OCI-M2 (cell line): Measurements from ENCODE around the gene OTOG.
A peak's percentile ranks its signal among the peaks of the same experiment; 100 is the strongest.

Experiments used
- DNase-seq: peaks from one replicate; lab custom pipeline; 2025; ENCODE audit not compliant: unreplicated experiment; lab: John Stamatoyannopoulos, UW

Gene OTOG

GRCh38 chr11:17519061-17519885 is 27.8 kb upstream of the OTOG start:
- no peak for DNase-seq

- no peak for DNase-seq
Observed at GRCh38 chr11:17521106-17521900, 25.8 kb upstream of the OTOG start.

GRCh38 chr11:17522655-17523054 is 24.4 kb upstream of the OTOG start:
- no peak for DNase-seq

- DNase-seq: no peak
Observed at GRCh38 chr11:17524221-17524620, 22.8 kb upstream of the OTOG start.

- DNase-seq: no peak
Observed at GRCh38 chr11:17525570-17525969, 21.5 kb upstream of the OTOG start.

- no peak for DNase-seq
Observed at GRCh38 chr11:17526326-17526725, 20.7 kb upstream of the OTOG start.

- no peak for DNase-seq
Observed at GRCh38 chr11:17526931-17527627, 20.0 kb upstream of the OTOG start.

GRCh38 chr11:17527628-17527995 is 19.4 kb upstream of the OTOG start:
- DNase-seq: no peak

GRCh38 chr11:17528181-17528691 is 18.8 kb upstream of the OTOG start:
- peak; percentile 16 for DNase-seq

GRCh38 chr11:17528906-17529843 is 17.9 kb upstream of the OTOG start:
- DNase-seq: no peak

- no peak for DNase-seq
Observed at GRCh38 chr11:17529844-17530185, 17.2 kb upstream of the OTOG start.

- no peak for DNase-seq
Observed at GRCh38 chr11:17531071-17531600, 15.9 kb upstream of the OTOG start.

- DNase-seq: no peak
Observed at GRCh38 chr11:17531636-17532113, 15.4 kb upstream of the OTOG start.

GRCh38 chr11:17532784-17533183 is 14.3 kb upstream of the OTOG start:
- no peak for DNase-seq

- DNase-seq: no peak
Observed at GRCh38 chr11:17533341-17533740, 13.7 kb upstream of the OTOG start.

- no peak for DNase-seq
Observed at GRCh38 chr11:17533778-17534415, 13.2 kb upstream of the OTOG start.

GRCh38 chr11:17535488-17535887 is 11.6 kb upstream of the OTOG start:
- no peak for DNase-seq

GRCh38 chr11:17537261-17537660 is 9.8 kb upstream of the OTOG start:
- no peak for DNase-seq

- no peak for DNase-seq
Observed at GRCh38 chr11:17538054-17538453, 9.0 kb upstream of the OTOG start.

- DNase-seq: no peak
Observed at GRCh38 chr11:17538731-17539130, 8.3 kb upstream of the OTOG start.
